Activated effector memory CD4-positive, alpha-beta T cell treated with anti-CD3 and anti-CD28 coated beads, Interleukin-2, amount 50 U/mL, for 16 hours (primary cell): Measurements from ENCODE around the gene SLC39A12.
"Not testable (repeated sequence)": the region's sequence is repeated elsewhere in the genome, so short reads cannot be mapped to it uniquely, and the experiment has no call there.

Experiments used
- DNase-seq: peaks from one replicate; pipeline ENCODE4 v3.0.0-alpha.2; 2020

Gene SLC39A12

DNA sequence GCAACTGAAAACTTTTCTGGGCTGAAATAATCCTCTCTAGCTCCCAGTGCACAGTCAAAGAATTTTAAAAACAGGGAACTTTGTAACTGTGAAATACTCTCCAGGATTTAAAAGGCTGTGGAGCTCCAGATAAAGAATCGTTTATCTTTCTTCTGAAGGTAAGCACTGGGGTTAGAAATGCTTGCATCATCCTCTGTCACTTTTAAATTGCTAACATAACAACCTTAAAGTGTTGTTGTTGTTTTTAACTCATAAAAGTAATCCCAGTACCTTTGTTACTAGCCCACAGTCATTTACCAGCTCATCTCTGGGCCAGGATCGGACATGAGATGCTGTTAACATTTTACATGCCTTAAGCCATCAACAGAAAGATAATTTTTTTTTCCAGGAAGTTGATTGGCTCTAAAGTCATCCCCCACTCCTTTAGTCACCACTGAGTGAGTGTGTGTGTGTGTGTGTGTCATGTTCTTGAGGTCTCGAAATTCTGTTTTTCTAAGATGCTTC, at the start of gene SLC39A12:
TSS of gene SLC39A12 (plus strand) at position 51 of the 504 bp plus-strand sequence. CDS start 1,359 bp downstream, outside the sequence.
- no peak for DNase-seq

DNA sequence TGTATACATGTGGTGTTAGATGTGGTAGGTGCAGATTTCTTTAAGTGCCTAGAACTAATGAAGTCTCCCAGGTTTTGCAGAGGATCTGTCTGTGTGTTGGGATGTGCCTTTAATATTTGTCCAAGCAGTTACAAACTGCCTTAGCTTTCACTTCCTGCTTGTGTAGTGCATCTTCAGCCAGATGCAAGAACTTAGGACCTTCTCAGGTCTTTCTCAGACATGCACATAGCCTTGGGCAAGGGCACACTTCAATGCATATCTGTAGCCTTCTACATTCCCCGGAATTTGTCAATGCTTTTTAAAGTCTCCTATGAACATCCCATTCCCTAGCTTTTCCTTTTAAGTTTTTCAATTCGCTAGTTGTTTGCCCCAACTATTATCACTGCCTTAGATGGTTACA, 47.2 kb upstream of the SLC39A12 start:
- no peak for DNase-seq

DNA sequence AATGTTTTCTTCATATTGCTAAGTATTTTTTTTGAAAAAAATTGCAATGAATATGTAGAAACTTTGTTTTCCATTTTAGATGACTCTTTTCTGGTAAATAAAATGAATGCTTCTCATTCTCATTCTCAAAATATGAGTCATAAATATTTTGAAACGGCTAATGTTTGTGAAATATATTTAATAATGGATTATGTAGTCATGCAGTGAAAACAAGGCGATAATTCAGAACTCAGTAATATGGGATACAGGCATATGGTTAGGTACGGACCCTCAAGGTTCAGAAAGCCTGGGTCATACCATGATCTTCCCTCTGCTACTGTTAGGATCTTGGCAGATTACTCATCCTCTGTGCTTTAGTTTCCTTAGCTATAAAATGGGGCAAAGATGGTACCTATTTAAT, 46.2 kb upstream of the SLC39A12 start:
- DNase-seq = no peak

DNA sequence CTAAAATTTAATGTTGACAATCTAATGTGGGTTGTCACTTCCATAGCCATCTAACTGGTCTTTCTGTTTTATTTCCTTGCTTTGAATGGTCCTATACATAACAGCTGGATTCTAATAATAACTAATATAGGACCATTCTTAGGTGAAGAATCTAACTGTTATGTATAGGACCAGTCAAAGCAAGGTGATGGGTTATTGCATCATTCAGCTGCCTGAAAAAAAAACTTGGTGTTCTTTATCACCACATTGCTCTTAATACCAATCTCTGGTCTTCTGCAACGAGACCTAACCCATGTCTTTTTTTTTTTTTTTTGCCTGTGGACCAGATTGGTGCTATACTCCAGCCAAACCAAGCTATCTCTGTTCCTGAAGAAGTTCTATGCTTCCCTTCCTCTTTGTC, 45.7 kb upstream of the SLC39A12 start:
- no peak for DNase-seq

DNA sequence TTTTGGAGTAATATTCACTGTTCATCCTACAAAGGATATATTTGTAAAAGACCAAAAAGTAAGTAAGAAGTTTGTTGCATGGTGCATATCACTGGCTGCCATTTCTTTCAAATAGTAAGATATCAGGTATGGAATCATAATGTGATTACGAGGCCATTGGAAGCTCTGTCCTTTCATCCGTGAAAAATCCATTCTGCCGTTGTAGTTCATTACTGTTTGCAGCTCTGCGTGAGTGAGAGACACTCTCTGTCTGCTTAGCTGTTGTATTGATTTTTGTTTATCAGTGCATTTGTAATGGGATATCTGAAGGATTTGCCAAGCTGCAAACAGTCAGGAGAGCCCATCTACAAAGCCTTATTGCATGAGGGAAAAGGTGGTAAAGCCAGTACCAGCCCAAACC, 44.1 kb upstream of the SLC39A12 start:
- DNase-seq = no peak

DNA sequence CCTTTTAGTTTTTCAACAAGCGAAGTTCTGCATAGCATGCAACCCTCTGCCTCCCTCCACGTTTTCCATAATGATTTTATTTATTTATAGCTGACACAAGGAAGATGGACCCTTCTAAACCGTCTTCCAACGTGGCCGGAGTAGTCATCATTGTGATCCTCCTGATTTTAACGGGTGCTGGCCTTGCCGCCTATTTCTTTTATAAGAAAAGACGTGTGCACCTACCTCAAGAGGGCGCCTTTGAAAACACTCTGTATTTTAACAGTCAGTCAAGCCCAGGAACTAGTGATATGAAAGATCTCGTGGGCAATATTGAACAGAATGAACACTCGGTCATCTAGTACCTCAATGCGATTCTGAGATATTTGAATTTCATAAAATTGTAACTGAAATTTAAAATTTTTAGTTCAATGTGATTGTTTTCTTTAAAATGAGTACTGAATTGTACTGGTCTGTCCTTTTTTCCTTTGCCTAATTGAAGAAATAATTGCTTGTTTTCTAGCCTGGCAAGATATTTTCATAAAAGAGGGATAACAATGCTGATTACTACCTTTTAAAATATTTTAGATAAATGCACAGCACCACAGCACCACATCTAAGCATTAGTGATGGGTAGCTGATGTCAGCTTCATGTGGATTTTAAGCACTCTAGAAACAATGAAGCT, 41.5 kb upstream of the SLC39A12 start:
- DNase-seq = no peak

DNA sequence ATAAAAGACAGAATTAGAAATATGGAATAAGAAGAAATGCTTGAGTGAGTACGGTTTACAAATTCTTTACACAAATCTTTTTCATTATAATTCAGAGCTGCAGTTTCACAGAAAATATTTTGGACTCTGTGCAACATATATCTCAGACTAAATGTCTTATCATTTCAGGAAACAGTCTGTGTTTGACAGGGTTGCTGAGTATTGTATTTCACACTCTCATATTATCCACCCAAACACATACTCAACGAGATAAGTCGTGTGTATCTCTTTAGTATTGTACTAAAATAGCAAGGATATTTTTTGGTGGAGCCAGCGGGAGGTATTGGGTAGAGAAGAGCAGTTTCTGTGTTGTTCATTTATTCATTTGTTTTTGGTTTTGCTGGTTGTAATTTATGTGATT, 39.0 kb upstream of the SLC39A12 start:
- no peak for DNase-seq

DNA sequence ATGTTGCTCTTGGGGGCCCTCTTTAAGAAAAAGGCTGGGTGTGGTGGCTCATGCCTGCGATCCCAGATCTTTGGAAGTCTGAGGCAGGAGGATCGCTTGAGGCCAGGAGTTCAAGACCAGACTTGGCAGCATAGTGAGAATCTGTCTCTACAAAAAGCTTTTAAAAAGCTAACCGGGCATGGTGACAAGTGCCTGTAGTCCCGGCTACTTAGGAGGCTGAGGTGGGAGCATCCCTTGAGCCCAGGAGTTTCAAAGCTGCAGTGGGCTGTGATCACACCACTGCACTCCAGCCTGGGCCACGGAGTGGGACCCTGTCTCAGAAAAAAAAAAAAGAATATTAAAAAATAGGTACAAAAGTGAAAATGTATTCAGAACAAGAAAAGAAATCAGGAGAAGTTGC, 38.1 kb upstream of the SLC39A12 start:
- DNase-seq = no peak

DNA sequence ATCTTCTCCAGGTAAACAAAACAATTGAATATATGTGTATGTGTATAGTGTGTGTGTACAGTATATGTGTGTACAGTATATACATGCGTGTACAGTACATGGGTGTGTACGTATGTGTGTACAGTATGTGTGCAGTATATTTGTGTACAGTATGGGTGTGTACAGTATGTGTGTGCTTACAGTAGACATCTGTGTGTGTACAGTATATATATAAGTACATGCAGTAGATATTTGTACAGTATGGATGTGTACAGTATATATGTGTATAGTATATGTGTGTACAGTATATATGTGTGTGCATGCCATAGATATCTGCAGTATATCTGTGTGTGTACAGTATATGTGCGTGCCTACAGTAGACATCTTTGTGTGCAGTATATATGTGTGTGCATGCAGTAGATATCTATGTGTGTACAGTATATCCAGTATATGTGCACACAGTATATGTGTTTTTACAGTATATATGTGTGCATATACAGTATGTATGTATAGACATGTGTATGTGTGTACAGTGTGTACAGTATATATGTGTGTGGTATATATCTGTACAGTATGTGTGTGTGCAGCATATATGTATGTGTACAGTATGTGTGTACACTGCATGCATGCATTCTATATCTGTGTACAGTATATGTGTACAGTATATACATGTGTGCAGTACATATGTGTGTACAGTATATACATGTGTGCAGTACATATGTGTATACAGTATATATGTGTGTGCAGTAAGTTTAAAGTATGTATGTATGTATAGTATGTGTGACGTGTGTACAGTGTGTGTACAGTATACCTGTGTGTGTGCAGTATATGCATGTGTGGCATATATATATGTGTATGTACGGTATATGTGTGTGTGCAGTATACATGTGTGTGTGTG, 37.3 kb upstream of the SLC39A12 start:
- no peak for DNase-seq

DNA sequence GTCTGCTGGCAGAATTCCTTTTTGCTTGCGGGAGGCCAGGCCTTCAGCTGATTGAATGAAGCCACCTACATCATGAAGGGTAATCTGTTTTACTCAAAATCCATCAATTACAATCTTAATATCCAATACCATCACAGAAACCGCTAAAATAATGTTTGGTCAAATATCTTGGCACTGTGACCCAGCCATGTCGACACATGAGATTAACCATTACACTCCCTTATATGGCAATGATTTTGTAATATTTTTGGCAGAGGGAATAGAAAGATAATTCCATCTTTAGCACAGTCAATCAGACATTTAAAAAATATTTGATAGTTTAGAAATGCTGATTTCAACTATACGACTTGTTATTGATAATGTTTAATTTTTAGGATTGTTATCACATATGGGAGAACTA, 36.5 kb upstream of the SLC39A12 start:
- no peak for DNase-seq

DNA sequence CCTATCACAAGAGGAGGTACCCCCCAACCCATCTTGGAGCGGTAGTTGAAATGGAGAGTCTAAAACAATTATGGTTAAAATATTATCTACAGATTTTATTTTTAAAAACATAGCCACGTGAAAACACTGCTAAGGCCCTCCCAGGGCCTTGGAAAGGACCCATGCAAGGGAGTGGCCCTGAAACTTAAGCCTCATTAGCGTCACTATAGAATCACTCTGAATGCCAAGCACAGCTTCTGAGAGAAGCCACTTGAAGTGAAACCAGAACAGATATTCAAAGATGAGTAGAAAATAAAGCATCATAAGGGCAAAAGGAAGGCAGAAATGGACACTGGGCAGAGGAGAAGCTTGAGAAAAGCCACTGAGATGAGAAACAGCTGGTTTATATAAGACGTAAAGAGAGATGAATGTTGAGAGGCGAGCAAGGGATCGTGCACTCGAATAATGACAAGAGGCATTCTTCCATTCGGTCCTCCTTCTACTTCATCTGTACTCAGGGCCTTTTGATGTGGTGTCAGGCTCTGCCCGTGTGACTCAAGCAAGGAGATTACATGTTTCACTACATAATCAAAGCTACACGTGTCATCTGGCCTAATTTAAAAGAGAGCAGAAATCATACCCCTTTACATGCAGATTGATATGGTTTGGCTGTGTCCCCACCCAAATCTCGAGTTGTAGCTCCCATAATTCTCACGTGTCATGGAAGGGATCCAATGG, 33.4 kb upstream of the SLC39A12 start:
- no peak for DNase-seq

DNA sequence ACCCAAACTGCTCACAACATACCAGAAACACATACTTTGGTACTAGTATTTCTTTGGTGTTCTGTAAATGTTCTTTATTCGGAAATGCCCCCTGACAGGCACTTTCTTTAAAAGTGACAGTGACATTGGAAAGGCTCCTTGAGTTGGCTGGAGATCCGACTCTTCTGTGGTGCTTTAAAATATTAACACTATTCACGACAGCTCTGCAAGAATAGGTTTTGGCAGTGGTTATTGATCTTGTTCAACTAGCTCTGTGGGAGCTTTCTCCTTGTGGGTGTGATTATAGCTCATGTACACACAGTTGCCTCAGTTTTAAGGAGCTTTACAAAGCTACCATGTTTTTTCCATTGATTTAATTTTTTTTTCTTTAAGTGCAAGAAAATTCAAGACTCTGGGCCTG, 30.3 kb upstream of the SLC39A12 start:
- no peak for DNase-seq

DNA sequence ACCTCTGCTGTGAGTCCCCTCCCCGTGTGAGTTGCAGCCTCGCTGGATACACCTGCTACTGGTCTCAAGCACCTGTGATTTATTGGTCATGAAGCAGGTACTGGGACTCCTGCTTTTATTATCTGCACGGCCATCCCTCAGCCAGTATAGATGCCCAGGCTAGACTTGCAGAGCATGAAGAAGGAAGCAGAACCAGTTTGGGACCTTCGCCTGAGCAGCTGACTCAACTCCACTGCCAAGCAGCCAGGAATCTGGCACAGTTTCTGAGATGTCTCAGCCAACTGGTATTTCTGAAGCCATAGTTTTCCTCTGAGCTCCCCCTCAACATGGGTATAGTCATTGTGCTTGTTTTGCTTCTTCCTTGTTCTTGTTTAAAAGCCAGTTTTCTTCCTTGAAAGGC, 28.0 kb upstream of the SLC39A12 start:
- DNase-seq = no peak

DNA sequence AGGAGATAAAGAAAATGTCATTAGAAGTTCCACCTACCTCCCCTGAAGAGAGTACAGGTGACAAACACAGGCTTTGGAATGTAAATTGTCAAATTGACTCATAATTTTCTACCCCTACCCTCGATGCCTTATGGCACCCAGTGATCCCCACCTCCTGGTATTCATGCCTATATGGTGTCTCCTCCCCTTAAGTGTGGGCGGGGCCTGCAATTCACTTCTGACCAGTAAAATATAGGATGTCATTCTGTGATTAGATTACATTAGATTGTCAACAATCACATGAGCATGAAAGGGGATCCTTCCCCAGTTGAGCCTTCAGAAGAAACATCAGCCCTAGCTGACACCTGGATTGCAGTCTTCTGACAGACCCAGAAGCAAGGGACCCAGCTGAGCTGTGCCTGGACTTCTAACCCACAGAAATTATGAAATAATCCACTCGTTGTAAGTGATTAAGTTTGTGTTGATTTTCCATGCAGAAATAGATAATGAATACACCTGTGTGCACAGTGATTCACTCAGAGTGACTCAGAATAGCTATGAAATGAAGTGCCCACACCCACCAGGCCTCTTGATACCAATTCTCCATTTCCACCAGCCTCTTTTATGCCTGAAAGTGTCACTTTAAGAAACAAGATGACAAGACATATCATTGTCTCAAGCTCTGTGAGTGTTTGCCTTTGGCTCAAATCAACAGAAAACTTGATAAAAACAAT, 8.5 kb upstream of the SLC39A12 start:
- no peak for DNase-seq

DNA sequence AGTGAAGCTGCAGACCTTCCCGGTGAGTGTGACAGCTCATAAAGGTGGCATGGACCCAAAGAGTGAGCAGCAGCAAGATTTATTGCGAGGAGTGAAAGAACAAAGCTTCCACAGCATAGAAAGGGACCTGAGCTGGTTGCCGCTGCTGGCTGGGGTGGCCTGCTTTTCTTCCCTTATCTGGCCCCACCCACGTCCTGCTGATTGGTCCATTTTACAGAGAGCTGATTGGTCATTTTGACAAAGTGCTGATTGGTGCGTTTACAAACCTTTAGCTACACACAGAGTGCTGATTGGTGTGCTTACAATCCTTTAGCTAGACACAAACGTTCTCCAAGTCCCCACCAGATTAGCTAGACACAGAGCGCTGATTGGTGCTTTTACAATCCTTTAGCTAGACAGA, 1.4 kb upstream of the SLC39A12 start:
- not testable (repeated sequence) for DNase-seq

DNA sequence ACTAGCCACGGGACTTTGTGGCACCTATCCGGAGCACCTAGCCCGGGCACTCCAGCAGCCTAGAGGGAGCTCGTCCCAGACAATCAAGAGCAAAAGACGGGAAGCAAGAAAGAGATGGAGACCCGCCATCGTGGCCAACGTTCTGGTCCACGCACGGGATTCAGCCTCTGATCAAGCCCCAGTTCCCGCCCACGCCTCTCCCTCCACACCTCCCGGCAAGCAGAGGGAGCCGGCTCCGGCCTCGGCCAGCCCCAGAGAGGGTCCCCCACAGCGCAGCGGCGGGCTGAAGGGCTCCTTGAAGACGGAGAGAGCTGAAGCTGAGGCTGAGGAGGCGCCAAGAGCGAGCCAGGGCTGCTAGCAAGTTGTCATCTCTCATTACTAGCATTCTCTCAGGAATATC, 992 bp upstream of the SLC39A12 start:
- DNase-seq = no peak

DNA sequence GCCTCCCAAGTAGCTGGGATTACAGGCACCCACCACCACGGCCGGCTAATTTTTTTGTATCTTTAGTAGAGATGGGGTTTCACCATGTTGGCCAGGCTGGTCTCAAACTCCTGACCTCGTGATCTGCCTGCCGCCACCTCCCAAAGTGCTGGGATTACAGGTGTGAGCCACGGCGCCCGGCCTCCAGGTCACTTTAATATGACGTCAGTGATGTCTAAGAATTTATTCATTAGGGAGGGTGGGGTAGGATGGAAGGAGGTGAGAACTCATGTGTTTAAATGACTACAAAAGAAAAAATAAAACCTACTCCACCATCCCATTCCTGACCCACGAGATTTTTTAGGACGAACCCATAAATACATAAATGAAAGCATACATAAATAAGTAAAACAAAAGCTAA, 2.7 kb downstream of the SLC39A12 start:
- not testable (repeated sequence) for DNase-seq

DNA sequence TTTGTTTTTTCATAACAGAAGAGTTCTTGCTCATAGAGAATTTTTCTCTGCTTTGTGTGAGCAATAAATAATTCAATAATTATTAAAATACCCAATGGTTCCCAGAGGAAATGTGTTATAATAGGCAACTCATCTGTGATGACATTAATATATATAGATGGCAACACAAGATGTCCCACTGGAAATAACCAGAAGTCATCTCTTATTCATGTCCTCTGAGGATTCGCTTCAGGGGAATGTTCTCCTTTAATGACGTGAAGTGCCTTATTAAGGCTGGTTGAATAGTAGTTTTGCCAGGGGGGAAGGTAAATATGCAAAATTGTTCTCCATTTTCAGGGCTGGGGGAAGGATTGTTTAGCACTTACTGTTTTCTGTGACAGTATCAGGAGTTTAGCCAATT, 3.1 kb downstream of the SLC39A12 start:
- no peak for DNase-seq

DNA sequence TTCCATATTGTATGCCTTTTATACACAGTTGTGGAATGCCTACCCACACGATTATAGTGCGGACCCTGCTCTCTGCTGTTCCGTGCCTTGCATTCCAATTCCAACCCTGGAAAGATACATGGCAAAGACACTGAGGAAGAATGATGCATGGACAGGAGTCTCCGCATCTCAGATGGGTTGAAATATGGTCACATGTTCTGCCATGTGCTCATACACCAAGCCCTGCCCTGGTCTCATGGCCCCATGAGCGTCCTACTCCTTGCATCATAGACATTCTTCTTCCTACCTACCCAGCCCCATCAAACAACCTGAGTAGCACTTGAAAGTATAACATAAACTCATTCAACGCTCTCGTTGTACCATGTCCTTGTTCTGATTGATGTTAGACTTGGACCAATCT, 6.3 kb downstream of the SLC39A12 start:
- DNase-seq = no peak

DNA sequence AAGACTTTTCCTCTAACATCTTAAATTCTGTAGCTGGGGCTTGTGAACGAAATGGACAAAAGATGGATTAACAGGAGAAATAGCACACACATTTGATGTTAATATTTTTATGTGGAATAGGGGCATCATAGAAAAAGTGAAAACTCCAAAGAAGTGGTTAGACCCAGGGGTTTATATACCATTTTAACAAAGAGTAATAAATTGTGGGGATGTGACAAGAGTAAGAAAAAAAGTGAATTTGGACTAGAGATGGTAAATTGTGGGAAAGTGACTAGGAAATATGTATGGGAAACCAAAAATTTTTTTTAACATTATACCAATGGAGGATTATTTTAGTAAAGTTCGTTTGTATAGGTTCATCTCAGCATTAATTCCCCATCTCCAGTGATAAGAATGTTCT, 8.2 kb downstream of the SLC39A12 start:
- DNase-seq = no peak

DNA sequence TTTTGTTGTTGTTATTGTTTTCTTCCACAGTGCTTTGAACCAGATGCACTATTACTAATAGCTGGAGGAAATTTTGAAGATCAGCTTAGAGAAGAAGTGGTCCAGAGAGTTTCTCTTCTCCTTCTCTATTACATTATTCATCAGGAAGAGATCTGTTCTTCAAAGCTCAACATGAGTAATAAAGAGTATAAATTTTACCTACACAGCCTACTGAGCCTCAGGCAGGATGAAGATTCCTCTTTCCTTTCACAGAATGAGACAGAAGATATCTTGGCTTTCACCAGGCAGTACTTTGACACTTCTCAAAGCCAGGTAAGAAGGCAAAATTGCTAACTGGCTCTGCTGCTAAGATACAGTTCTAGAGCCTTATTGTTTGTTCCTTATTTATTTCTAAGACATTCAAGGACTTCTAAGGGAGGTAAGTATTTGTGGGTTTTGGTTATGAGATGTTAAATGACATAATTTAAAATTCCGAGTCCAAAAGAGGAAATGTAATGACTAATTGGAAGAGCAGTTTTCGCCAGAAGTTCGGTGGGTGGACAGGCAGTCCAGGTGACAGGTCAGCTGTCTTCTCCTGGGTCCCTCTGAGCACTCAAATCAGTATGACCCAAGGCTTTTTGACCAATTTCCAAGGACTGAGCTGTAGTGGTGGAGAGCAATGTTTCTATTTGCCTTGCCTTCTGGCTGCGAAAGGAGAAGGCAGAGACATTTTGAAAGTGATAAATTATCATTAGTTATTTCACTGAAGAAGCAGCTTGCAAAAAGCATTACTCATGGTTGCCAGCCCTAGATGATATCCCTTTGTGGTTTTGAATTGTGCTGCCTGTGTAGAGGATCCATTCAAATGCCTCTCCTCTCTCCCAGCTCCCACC, 10.1 kb downstream of the SLC39A12 start:
- no peak for DNase-seq

DNA sequence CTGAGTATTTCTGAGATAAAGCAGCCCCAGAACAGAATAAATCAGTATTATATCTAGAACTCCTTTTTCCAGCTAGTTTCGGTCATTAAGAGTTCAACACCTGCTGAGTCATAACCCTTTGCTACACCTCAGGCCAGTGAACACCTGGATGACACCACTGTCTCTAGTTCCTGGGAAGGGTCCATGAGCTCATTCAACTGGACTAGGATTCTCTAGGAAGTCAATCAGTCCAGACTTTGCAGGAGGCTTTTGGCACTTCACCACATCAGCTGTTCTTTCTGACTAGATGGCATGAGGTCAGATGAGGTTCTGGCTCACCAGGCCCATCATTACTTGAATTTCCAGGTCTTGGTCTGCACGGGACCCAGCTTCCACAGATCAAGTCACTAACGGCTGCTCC, 11.7 kb downstream of the SLC39A12 start:
- DNase-seq = no peak
